Activated T-cell treated with anti-CD3 and anti-CD28 coated beads, Interleukin-2, amount 50 U/mL, for 24 hours (primary cell): ENCODE data around the gene PACSIN2.

Experiments used
- DNase-seq: peaks from one replicate; pipeline ENCODE4 v3.0.0-alpha.2; 2020
- H3K27ac Mint-ChIP-seq: 2 replicates; pipeline ENCODE4 v1.8.0; 2020; ENCODE audit warnings: mild to moderate bottlenecking, mixed read lengths
- H3K27me3 Mint-ChIP-seq: 2 replicates; pipeline ENCODE4 v1.8.0; 2020; ENCODE audit warnings: mixed read lengths
- H3K36me3 Mint-ChIP-seq: 2 replicates; pipeline ENCODE4 v1.8.0; 2020; ENCODE audit warnings: low read depth, mixed read lengths
- H3K4me1 Mint-ChIP-seq: 2 replicates; pipeline ENCODE4 v1.8.0; 2020; ENCODE audit warnings: low read depth, mixed read lengths
- H3K4me3 Mint-ChIP-seq: 2 replicates; pipeline ENCODE4 v1.8.0; 2020; ENCODE audit warnings: mild to moderate bottlenecking, moderate library complexity, mixed read lengths
- H3K9me3 Mint-ChIP-seq: 2 replicates; pipeline ENCODE4 v1.8.0; 2020; ENCODE audit warnings: mixed read lengths

Gene PACSIN2

DNA sequence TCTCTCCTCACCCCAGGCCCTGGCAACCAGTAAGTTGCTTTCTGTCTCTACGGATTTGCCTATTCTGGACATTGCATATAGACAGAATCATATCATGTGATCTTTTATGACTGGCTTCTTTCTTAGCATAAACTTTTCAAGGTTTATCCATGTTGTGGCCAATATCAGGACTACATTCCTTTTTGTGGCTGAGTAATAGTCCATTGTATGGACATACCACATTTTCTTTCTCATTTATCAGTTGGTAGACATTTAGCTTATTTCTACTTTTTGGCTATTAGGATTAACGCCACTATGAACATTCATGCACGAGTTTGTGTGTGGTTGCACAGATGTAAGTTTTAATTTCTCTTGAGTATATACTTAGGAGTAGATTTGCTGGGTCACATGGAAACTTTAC is 193.6 kb downstream of the PACSIN2 start:
- no peak overlapping the region for H3K27ac Mint-ChIP-seq
- no peaks in the 10 kb centered on the region for H3K4me1 Mint-ChIP-seq
- peaks cover 62% of the 10 kb centered on the region for H3K36me3 Mint-ChIP-seq
- no peaks in the 10 kb centered on the region for H3K9me3 Mint-ChIP-seq
- H3K27me3 Mint-ChIP-seq, result no peaks in the 10 kb centered on the region
- no peak overlapping the region for H3K4me3 Mint-ChIP-seq
- no peak for DNase-seq

DNA sequence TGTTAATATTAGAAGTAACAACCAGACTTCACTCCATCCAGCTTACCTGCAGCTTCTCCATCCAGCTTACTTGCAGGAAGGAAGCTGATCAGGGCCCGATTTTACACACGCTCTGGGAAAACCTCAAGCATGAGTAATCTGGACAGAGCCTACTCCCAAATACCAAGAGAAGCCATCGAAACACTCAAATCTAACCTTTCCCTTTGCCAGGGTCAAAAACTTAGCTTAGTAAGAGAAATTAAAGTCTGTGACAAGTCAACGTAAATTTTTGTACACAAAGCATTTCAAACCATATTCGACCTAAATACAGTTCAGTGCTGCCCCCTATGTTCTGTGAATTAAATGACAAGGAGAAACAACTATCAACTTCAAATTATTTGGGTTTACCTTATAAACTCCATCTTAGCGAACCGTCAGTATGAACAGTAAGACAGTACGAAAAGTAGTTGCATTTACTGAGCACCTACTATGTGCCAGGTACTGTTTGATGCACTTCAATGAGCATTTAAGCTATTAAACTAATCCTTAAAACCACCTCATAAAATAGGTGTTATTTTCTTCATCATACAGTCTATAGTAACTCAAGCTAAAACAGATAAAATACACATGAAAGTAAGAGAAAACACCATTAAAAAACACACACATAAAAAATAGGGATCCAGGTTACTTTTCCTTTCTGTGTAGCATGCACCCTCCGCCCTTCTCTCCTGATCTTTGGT is 194.7 kb downstream of the PACSIN2 start:
- no peaks in the 10 kb centered on the region for H3K4me1 Mint-ChIP-seq
- no peak overlapping the region for H3K4me3 Mint-ChIP-seq
- H3K27me3 Mint-ChIP-seq, result no peaks in the 10 kb centered on the region
- no peaks in the 10 kb centered on the region for H3K9me3 Mint-ChIP-seq
- no peak for DNase-seq
- H3K27ac Mint-ChIP-seq, result no peak overlapping the region
- H3K36me3 Mint-ChIP-seq, result peaks cover 65% of the 10 kb centered on the region
